GM19351 (cell line): ENCODE results near the gene IL2RA.
"Not testable (repeated sequence)": the region's sequence is repeated elsewhere in the genome, so short reads cannot be mapped to it uniquely, and the experiment has no call there.

Experiments
- ATAC-seq: cut with Tn5 transposase; IDR thresholded peaks from one replicate; pipeline ENCODE4 v1.9.1; 2021; ENCODE audit warnings: mild to moderate bottlenecking, moderate library complexity; ENCODE audit not compliant: unreplicated experiment

The IL2RA gene

DNA sequence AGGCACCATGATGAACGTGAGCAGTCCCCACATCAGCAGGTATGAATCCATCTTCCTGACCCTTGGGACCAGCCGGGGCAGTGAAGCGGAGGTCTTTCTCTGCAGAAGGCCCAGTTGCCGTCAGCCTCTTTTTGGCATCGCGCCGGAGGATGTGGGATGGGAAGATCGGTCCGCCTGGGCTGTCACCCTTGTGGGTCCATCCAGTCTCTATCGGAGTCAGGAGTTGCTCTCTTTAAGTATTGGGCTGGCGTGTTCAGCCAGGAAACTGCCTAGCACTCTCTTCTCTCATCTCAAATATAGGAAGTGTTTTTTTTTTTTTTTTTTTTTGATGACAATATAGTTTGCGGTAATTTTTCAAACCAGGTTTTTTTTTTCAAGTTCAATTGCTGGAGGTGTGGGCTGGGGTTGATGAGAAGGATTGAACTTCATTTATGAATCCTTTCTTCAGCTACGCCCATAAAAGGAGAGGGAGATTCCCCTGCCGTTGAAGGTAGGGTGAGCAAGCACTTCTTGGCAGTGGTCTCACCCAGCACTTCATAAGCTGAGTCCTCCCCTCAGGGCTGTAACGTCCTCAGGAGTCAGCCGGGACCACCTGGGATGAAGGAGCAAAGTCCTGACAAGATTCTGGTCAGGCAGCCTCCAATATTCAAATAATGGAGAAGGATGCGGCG lies at the start of gene IL2RA:
Gene IL2RA, minus strand, starts transcription at position 267 of the 671 bp plus-strand sequence. Its CDS starts 216 bp downstream, at position 51.
- ATAC-seq = no peak

DNA sequence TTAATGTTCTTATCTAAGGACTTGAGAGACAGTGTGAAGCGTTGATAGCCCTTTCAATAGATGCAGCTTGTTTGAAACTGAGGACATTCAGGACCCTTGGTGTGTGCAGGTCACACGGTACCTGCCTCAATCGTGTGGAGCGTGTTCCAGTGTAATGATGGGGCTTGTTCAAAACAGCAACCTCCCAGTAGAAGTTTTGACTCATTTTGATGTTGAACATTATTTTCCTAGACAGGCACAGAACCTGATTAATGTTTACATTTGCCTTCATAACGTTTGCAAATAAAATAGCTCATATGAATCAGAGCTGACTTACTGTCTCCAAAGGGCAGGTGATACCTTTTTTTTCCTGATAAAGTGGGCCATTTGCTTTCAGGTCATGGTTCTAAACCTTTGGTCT lies 48.0 kb upstream of the IL2RA start:
- no peak for ATAC-seq

DNA sequence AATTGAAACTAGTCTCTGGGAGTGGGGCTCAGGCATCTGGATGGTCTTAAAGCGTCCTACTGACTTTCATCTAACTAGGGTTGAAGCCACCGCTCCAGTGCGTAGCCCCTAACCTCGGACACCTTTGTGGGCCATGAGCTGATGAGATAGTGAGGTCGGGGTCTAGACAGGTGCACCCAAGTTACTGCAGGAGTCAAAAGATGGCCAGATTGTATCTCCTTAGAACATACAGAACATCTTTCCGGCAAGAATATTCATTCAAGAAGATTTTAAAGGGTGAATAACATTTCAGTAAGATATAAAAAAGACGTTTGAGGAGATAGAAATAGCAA lies 47.2 kb upstream of the IL2RA start:
- ATAC-seq = no peak

DNA sequence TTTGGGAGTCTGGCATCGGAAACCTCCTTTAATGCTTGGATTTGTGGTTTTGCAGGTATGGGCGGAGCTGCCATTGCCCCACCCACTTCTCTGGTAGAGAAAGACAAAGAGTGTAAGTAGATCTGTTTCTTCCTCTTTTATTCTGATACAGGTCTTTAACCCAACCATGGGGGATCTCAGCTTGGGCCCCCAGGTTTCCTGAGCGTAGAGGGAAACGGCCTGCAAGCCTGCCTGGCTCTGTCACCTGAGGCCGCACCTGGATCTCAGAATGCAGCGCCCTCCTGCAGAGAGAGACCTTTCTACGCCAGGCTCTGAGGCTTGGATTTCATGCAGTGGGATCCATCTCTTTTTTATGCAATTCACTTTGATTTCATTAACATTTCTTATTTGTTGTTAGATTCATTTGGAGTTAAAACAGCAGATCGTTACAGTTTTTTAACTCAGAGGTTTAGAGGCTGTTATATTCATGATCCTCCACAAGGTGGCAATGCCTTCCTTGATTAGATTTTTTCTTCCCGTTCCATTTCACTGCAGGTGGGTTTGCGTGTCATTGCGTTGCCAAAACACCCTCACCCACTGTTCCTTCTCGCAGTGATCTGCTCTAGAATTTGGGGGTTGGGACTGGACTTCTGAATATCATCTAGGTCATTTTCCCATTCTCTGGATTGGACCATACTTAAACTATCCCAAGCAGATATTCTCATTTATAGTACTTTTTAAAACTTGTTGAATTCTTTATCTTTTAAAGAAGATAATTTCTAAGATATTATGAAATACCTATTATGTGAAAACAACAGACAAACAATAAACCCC lies 46.7 kb upstream of the IL2RA start:
- no peak for ATAC-seq

DNA sequence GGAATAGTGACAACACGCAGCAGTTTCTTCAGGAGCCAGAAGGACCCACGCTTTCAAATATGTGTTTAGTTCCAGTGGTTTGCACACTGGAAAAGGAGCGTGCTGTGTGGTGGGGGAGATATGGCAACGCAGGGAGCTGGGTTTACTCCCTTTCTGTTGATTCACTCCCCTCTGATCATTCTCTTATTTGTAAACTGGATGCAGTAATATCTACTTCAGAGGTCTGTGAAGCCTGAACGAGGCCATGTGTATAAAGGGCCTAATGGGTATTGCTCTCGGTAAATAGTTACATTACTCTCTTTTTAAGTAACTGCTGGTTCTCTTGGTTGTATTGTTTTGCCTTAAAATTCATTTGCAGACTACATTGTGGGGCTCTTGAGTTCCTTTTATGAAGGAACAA lies 45.9 kb upstream of the IL2RA start:
- no peak for ATAC-seq

DNA sequence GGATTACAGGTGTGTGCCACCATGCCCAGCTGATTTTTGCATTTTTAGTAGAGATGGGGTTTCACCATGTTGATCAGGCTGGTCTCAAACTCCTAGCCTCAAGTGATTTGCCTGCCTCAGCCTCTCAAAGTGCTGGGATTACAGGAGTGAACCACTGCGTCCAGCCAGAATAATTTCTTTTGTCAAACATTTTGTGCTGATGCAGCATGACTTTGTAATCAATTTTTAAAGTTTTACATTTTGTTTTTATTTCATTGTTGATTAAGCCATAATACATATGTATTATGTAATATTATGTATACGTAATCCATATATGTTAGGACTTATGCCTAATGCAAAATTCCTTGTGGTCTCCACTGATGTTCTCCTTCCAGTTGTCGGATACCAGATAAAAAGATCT lies 45.4 kb upstream of the IL2RA start:
- ATAC-seq = not testable (repeated sequence)

DNA sequence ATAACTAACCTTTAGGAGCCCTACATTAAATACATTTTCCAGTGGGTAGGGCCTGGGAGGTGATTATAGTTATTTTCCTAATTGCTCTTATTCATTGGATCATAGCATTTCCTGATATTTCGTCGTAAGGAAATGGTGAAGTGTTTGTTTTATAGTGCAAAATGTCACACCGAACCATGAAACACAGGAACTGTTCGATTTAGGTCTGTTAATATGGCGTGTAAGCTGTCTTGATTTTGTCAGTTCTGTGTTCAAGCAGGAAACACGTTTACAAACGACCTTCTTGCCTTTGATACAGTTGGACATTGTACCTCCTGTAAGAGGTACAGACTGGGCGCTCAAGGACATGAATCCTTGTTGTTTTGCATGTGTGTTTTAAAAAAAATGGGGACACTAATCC lies 41.4 kb upstream of the IL2RA start:
- no peak for ATAC-seq

DNA sequence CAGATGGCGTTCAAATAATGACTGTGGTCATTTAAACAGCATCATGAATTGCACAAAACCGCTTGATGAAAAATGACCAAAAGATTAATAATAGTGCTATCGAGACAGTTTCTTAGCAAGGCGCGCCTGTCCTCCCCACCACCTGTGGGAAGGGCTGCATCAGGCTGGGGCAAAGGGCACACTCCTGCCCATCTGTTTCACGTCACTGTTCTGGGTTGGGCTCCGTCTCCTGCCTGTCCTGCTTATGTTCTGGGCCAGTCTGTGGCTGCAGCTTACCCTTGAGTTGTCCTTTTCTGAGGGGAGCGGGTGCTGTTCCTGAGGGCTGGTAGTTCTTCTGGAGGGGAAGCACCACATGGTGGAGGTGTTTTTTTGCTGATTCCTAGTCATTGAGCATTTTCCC lies 40.0 kb upstream of the IL2RA start:
- ATAC-seq = no peak

DNA sequence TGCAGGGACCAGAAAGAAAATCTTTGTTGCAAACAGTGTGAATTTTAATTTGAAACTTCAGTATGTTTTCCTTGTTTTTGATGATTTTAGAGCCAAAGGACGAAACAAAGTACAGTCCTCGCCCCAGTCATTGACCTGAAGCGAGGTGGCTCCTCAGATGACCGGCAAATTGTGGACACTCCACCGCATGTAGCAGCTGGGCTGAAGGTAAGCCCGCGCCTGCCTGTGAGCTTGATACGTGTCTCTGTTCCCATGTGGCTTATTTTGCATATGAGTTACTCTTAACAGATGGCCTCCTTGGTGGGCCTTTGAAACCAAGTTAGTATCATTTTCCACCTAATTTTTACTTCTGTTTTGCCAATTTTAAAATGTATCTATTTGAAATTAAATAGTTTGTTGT lies 39.0 kb upstream of the IL2RA start:
- peak; percentile 79 for ATAC-seq

DNA sequence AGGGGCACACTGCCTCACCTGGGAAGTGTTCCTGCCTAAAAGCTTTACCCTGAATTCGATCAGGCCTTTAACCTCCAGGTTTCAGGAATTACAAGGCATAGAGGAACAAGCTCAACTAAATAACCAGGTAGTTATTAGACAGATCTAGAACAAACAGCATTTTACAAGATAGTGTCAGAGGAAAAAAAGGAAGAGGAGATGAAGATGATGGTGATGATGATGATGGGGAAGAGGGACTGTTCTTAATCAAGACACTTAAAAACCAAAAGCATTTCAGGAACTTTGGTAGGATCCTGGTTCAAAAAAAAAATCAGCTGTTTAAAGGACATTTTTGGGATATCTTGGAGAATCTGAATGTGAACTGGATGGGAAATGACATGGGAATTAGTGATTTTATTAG lies 38.2 kb upstream of the IL2RA start:
- no peak for ATAC-seq

DNA sequence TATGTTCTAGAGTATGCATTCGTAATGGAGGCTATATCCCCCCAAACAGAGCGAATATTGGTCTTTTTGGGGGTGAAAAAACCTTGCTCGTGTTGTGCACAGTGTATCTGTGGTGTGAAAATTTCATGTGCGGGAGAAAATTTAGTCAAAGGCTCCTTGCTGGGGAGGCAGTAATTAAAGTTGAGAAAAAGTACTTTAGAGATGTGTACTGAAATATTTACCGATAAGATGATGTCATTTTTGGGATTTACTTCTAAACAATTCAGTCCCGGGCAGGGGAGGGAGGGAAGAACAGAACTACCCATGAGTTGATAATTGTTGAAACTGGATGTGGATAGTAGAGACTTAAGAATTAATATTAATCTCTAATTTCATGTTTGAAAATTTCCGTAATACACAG lies 36.0 kb upstream of the IL2RA start:
- no peak for ATAC-seq

DNA sequence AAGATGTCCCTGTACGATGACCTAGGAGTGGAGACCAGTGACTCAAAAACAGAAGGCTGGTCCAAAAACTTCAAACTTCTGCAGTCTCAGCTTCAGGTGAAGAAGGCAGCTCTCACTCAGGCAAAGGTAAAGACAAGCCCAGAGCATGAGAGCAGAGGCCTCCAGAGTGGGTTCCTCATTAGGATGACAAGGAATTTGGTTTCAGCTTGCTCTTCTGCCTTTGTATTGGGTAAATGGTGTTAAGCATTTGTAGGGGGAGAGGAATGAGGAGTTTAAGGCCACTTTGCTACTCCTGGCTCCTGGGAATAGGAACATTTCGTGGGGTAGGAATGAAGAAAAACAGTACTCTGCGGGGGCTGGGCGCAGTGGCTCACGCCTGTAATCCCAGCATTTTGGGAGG lies 34.9 kb upstream of the IL2RA start:
- ATAC-seq = no peak

DNA sequence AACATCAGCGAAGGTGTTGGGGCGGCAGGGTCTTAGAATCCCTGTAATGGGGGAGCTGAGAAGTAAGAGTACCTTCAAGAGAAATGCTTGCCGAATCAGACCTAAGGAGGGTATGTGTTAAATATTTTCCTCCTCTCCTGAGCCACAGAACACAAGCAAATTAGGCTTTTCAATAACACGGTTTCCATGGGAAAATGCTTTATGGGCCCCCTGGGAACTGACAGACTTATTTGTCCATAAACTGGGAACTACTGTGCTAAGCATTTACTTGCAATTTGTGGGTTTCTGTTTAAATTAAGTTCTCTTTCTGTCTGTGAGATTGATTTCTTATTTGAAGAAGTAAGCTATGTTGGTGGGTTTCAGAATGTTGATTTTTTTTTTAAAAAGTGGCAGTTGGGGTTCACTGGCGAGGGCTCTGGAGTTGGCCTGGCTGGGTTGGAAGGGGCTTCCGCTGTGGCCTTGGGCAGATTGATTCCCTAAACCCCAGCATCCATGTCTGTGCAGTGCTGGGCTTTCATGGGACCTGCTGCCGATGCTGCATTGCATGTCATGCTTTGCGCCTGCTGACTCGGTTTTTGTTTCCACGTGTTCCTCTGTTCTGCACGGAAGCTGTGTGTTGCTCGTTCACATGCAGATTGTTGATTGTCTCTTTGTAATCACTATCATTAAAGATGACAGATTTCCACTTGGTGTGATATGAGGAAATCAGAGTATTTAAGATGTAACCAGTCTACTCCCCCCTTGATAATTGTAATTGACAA lies 33.8 kb upstream of the IL2RA start:
- ATAC-seq = no peak

DNA sequence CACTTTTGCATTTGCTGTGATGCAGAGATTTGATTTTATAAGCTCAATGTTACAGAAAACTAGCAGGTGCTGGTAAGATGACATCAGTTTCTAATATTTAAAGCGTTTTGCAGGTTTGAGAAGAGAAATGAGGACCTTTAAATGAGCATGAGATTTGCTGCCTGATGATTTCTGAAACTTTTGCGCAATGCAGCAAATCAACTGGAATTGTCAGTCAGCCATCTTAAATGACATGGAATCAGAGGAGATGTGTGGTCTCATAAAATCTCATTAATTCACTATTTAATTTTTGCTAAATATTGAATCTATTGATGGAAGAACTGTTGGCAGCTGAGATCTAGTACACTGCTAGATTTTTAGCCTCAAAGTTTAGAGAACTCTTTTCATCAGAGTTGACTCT lies 30.6 kb upstream of the IL2RA start:
- ATAC-seq = no peak

DNA sequence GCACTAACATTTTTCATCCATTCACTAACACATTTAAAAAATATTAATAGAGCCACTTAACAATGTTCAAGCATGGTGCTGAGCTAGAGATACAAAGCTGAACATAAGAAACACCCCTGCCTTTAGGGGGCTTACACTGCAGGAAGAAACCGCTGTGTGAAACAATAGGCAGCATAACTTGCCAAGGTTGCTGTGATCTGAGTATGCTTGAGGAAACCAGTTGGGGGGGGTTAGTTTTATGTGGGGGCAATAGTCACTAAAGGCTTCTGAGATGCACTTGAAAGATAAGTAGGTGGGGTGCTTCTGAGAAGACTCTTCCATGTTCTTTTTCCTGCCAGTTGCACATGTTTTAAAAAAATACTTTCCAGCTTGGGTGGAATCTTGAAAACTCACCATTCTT lies 29.5 kb upstream of the IL2RA start:
- ATAC-seq = no peak

DNA sequence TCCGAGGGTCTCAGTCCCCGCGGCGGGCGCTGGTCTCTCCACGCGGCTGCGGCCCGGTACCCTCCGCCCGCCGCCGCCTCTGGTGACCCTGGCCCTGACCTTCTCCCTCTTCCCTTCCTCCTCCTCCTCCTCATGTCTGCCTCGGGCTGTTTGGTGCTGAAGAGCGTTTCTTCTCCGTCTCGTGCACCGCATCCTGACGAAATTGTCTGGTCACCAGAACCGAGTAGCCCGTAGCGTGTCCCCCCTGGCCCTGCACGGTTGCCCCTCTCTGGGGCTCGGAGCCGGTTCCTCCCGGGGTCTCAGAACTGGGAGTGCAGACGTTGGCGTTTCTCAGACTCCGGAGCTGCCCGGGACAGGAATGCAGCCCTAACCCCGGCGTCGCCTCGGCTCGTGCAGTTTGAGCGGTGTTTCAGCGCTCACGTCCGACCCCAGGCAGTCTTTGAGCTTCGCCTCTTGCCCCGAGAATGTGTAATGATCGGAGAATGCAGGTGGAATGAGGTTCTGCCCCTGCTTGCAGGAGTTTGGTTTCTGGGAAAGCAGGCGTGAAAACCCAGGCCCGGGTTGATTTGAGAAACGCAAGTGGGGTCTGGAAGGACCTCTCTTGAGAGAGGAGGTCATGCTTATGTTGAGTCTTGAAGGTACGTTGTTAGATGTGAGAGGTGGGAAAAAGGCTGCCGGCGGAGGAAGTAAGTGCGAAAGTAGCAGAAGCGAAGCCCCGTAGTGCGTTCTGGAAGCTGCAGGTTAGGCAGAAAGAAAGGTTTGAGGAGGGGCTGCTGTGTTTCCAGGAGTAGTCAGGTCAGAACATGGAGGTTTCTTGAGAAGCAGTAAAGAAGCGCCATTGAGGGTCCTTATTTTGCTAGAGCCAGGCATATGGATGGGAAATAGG lies 27.4 kb upstream of the IL2RA start:
- peak; percentile 15 for ATAC-seq

DNA sequence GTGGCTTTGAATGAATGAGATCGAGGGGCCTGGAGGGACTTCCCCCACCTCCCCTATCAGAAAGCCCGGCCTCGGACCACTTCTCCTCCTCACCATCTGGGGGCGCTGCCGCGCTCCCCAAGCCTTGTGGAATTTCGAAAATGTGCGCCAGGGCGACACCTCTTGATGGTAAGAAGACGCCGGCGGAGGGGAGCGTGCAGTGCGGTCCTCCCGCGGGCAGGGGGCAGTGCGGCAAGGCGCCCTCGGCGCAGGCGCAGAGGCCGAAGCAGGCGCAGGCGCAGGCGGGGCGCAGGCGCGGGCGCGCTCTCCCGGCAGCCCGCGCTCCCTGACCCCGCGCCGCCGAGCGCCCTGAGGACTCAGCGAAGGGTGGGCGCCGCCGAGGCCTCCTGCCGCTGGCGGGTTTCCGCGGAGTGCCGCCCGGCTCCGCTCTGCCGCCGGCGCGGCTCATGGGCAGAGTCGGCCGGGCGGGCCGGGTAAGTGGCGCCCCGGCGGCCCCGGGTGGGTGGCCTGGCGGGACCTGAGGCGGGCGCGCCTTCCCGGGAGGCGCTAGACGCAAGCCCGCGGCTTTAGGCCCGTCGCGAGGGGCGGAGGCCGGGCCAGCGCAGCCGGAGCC lies 26.7 kb upstream of the IL2RA start, which contains the start of gene RBM17:
Gene RBM17, plus strand, starts transcription at position 314 of the 613 bp plus-strand sequence. CDS start 8,032 bp downstream, outside the sequence.
- ATAC-seq = peak; percentile 84

DNA sequence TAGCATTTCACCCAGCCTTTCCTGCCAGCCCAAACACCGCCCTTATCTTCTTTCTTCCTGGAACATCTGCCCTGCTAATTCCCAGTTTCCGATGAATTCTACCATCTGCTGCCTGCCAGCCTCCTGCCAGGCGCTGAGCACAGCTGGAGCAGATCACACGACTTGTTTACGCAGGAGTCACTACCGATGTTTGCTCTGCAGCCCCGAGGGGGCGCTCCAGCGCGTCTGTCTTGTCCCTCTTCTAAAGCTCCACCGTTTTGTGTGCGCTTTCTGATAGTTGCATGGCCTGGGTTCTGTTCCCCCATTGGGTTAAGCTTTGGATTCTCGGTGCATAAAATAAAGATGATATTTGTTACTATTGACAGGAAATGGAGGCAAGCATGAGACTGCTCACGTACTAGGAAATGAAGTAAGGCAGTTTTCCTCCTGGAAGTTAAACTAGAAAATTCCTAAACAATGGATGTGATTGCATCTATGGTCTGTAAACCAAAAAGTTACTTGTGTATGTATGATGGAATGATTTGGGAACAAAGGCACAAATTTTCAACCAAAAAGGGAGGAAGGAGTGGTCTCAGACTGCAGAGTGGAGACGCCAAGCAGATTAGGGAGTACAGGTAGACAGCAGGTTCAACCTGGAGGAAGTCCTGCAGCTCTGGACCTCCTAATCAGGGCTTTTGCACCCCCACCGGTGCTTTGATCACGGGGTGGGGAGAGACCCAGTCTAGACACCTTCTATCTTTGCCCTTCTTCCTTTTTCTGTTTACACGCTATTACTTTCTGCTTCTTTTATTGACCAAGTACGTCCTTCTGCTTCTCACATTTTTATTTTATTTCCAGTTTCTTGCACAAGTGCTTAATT lies 24.4 kb upstream of the IL2RA start:
- peak; percentile 50 for ATAC-seq
